Measurements from ENCODE around the gene DDX51. TPM values are rescaled to one million over a fixed set of nuclear protein-coding genes. Genes with fewer than 3 reads are reported as not detected.

Gene DDX51
- total and polyA plus RNA-seq, 2 of the 4 experiments (the other 2 are of a cell fraction): 3.8 to 14.5 TPM

DNA sequence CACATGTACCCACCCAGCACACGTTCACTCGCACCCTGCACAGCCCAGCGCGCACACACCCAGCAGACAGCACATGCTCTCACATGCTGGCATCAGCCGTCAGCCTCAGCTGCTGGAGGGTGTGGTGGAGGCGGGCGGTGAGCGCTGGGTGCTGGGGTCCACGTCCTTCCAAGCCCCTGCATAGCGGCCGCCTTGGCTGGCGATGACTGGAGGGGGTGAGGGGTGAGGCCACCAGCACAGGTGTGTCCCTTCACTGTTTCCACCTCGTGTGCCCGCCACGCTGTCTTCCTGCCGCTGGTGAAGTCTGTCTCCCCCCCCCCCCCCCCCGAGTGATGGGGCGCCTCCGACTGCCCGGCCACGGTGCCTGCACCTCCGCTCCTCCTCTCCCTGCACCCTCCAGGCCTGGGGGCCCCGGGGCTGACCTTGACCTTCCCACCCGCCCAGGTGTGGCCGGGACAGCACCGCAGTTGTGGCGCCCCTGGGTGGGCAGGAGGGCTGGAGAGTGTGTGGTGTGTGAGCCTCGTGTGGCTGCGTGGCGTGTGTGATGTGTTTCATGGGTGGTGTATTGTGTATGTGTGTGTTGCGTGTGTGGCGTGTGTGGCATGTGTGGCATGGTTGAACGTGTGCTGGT lies 37.6 kb upstream of the DDX51 start:
- H3K9me1 ChIP-seq (ENCODE audit: insufficient read depth, low read length): no peaks in the 10 kb centered on the region
- TF ChIP-seq, protein P1, sequence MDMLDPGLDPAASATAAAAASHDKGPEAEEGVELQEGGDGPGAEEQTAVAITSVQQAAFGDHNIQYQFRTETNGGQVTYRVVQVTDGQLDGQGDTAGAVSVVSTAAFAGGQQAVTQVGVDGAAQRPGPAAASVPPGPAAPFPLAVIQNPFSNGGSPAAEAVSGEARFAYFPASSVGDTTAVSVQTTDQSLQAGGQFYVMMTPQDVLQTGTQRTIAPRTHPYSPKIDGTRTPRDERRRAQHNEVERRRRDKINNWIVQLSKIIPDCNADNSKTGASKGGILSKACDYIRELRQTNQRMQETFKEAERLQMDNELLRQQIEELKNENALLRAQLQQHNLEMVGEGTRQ (IDR thresholded peaks at IDR 0.05; ENCODE audit: low read depth, low read length): no peak
- TF ChIP-seq RAD21 (IDR thresholded peaks at IDR 0.05; ENCODE audit: low read length) (no peak), FOS (IDR thresholded peaks at IDR 0.05; ENCODE audit: low read depth, low read length) (no peak), MXI1 (IDR thresholded peaks at IDR 0.05; ENCODE audit: borderline replicate concordance, low read depth, low read length) (no peak), RCOR1 (IDR thresholded peaks at IDR 0.05; ENCODE audit: insufficient replicate concordance, low read length) (no peak), CHD1 (IDR thresholded peaks at IDR 0.05; ENCODE audit: low read depth, low read length) (no peak), RFX5 (IDR thresholded peaks at IDR 0.05; ENCODE audit: low read depth, low read length) (no peak), SMC3 (IDR thresholded peaks at IDR 0.05; ENCODE audit: low read depth, low read length) (no peak), MAZ (IDR thresholded peaks at IDR 0.05; ENCODE audit: borderline replicate concordance, low read depth, low read length) (no peak), BHLHE40 (IDR thresholded peaks at IDR 0.05; ENCODE audit: low read depth, low read length) (no peak), CEBPB (IDR thresholded peaks at IDR 0.05; ENCODE audit: low read depth, low read length) (no peak), POLR2A (IDR thresholded peaks at IDR 0.05; ENCODE audit: low read depth, low read length) (no peak)
- TF ChIP-seq, protein P2, sequence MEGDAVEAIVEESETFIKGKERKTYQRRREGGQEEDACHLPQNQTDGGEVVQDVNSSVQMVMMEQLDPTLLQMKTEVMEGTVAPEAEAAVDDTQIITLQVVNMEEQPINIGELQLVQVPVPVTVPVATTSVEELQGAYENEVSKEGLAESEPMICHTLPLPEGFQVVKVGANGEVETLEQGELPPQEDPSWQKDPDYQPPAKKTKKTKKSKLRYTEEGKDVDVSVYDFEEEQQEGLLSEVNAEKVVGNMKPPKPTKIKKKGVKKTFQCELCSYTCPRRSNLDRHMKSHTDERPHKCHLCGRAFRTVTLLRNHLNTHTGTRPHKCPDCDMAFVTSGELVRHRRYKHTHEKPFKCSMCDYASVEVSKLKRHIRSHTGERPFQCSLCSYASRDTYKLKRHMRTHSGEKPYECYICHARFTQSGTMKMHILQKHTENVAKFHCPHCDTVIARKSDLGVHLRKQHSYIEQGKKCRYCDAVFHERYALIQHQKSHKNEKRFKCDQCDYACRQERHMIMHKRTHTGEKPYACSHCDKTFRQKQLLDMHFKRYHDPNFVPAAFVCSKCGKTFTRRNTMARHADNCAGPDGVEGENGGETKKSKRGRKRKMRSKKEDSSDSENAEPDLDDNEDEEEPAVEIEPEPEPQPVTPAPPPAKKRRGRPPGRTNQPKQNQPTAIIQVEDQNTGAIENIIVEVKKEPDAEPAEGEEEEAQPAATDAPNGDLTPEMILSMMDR (conservative IDR thresholded peaks at IDR 0.05; ENCODE audit: low read depth, low read length): no peak
- TF ChIP-seq, protein P3, sequence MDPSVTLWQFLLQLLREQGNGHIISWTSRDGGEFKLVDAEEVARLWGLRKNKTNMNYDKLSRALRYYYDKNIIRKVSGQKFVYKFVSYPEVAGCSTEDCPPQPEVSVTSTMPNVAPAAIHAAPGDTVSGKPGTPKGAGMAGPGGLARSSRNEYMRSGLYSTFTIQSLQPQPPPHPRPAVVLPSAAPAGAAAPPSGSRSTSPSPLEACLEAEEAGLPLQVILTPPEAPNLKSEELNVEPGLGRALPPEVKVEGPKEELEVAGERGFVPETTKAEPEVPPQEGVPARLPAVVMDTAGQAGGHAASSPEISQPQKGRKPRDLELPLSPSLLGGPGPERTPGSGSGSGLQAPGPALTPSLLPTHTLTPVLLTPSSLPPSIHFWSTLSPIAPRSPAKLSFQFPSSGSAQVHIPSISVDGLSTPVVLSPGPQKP (IDR thresholded peaks at IDR 0.05; ENCODE audit: borderline replicate concordance, low read depth, low read length): no peak
- dilution Hi-C loops (cut with HindIII; ENCODE audit: low sequenced_read_pairs, unreplicated experiment): no loop called here
- H3K4me3 ChIP-seq (ENCODE audit: insufficient read depth, low read depth, low read length): no peak overlapping the region
- H2AK5ac ChIP-seq (ENCODE audit: low read depth, low read length): no peak overlapping the region
- no peak overlapping the region for H3K14ac ChIP-seq (replicated peaks; ENCODE audit: low read depth, low read length)
- H4K5ac ChIP-seq (ENCODE audit: low read depth, low read length): no peak overlapping the region
- H3K4me2 ChIP-seq (ENCODE audit: low read depth, low read length): no peak overlapping the region
- BruUV-seq (replicated peaks): no TSS peak
- no peak overlapping the region for H2AFZ ChIP-seq (replicated peaks; ENCODE audit: low read length, poor library complexity)
- H2AK9ac ChIP-seq (replicated peaks; ENCODE audit: low read depth, low read length, poor library complexity): no peak overlapping the region
- no peaks in the 10 kb centered on the region for H3K4me1 ChIP-seq (ENCODE audit: control insufficient read depth, insufficient read depth, low read length)
- no peak for DNase-seq
- no peak overlapping the region for H4K8ac ChIP-seq (ENCODE audit: low read depth in 2 of 2, low read length in 2 of 2)
- no peak overlapping the region for H3K27ac ChIP-seq (ENCODE audit: insufficient read depth, low read length)
- no peak overlapping the region for H3K23ac ChIP-seq (ENCODE audit: low read depth, low read length)
- POLR2A ChIA-PET (ENCODE audit: unreplicated experiment): no interaction called here
- intact Hi-C loops (cut with micrococcal nuclease): no loop called here
- H3K18ac ChIP-seq (ENCODE audit: low read depth, low read length): no peak overlapping the region
- H3K36me3 ChIP-seq (ENCODE audit: control insufficient read depth, insufficient read depth, low read length): no peaks in the 10 kb centered on the region
- no peaks in the 10 kb centered on the region; the same call in 1 of the 2 replicates for H3K9me3 ChIP-seq (ENCODE audit: control insufficient read depth, insufficient read depth, low read length)
- ATAC-seq (ENCODE audit: low read depth): no peak
- CTCF ChIA-PET: no interaction called here
- H3K79me1 ChIP-seq (ENCODE audit: low read depth in 1 of 2, low read length in 2 of 2): no peaks in the 10 kb centered on the region
- no peak overlapping the region for H3K4ac ChIP-seq (ENCODE audit: low read depth, low read length)
- no peaks in the 10 kb centered on the region; the same call in 1 of the 2 replicates for H4K20me1 ChIP-seq (ENCODE audit: insufficient read depth, low read length)
- 60% methylated on average over 1 of the region's 33 CpGs; no CpG with 5 or more reads in 1 of the 2 experiments for WGBS, 2 experiments (ENCODE audit: extremely low coverage in 2 of 2, insufficient read length in 1 of 2)
- no peak overlapping the region for H2BK20ac ChIP-seq (ENCODE audit: low read depth, low read length)
- no peak overlapping the region for H3K9ac ChIP-seq (ENCODE audit: low read depth, low read length)
- H2BK120ac ChIP-seq (ENCODE audit: low read depth, low read length): no peak overlapping the region
- no peak overlapping the region for H2BK5ac ChIP-seq (ENCODE audit: low read depth, low read length, poor library complexity, severe bottlenecking)
- peaks cover 48% of the 10 kb centered on the region for H3K27me3 ChIP-seq (ENCODE audit: control insufficient read depth, insufficient read depth, low read length)
- in situ Hi-C loops (cut with MboI; ENCODE audit: low sequenced_read_pairs): no loop called here
- no peak overlapping the region for H4K91ac ChIP-seq (ENCODE audit: insufficient read depth, low read depth, low read length)
- H2BK15ac ChIP-seq (ENCODE audit: low read depth, low read length): no peak overlapping the region
- no peak overlapping the region for H3K56ac ChIP-seq (ENCODE audit: extremely low read depth, insufficient read depth, low read length)
